Ovary (tissue), 3 donors: ENCODE measurements around the gene NETO1.

Experiments
- CTCF ChIP-seq, 3 donors: fragments of 450-650 bp in 2 of 3; fragments of 200-600 bp in 1 of 3; IDR thresholded peaks; one replicate each; pipeline versions ENCODE4 v1.5.1 to v1.8.0; 2016 to 2022; ENCODE audit warnings: antibody characterized with exemption in 3 of 3, mild to moderate bottlenecking in 1 of 3
- EP300 ChIP-seq: sonication (generic); formaldehyde crosslinking; IDR thresholded peaks from one replicate; pipeline ENCODE4 v1.6.1; 2017; ENCODE audit warnings: antibody characterized with exemption
- POLR2A ChIP-seq: fragments of 450-650 bp; IDR thresholded peaks from one replicate; pipeline ENCODE4 v1.6.1; 2017; ENCODE audit warnings: antibody characterized with exemption, mild to moderate bottlenecking, moderate library complexity
- donor health status: DM: no; HTN: no; CAD: no.

DNA sequence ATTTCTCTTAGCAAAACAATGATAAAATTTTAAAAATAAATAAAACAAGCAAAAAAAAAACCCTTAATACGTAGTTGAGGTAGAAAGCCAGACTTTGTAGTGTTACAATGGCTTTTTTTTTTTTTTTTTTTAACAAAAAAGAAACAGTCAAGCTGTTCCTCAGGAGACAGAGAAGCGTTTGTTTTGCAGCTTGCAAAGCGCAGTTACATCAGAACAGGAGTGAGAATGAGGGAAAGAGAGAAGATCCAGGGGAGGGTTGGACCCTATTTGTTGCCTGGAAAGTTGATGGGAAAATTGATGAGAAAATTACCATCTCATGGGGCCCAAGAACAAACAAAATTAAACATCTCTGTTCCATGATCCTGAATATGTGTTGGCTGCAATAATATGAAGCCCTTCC lies 146.5 kb downstream of the NETO1 start:
- TF ChIP-seq EP300, result no peak
- no peak for TF ChIP-seq CTCF (IDR thresholded peaks at IDR 0.05)
- no peak for TF ChIP-seq POLR2A
